K562 (cell line): ENCODE data around the gene TRMT2A. TPM values are rescaled to one million over a fixed set of nuclear protein-coding genes. Genes with fewer than 3 reads are reported as not detected.

Experiments
- ATF1 ChIP-seq, 2 experiments: fragments of 450-650 bp in 1 of 2; IDR thresholded peaks; 2 replicates each; pipeline ENCODE4 v1.6.1; 2016; ENCODE audit warnings: missing compliant biosample characterization in 1 of 2, missing genetic modification characterization in 1 of 2
- BDP1 ChIP-seq: IDR thresholded peaks from 3 replicates; pipeline ENCODE4 v1.6.1; 2011; ENCODE audit not compliant: insufficient read length, insufficient read depth
- CHD1 ChIP-seq: fragments of 200-600 bp; sonication (generic); IDR thresholded peaks from one replicate; pipeline ENCODE4 v1.6.1; 2012; ENCODE audit warnings: mild to moderate bottlenecking, moderate library complexity, low read length, inconsistent platforms
- E2F3 ChIP-seq: fragments of 250-450 bp; sonication (Bioruptor Pico); IDR thresholded peaks from 2 replicates; pipeline ENCODE4 v1.4.0; 2020; ENCODE audit warnings: mild to moderate bottlenecking
- EP300 ChIP-seq: IDR thresholded peaks from 2 replicates; pipeline ENCODE4 v1.6.1; 2012; ENCODE audit warnings: low read length, improper control_type of control experiment
- ETV5 ChIP-seq: sonication (generic); formaldehyde crosslinking; IDR thresholded peaks from 2 replicates; pipeline ENCODE4 v1.4.0; 2020; ENCODE audit warnings: low read depth, mild to moderate bottlenecking, missing genetic modification reagents
- GMEB1 ChIP-seq: fragments of 250-450 bp; sonication (Bioruptor Pico); IDR thresholded peaks from 2 replicates; pipeline ENCODE4 v1.4.0; 2020; ENCODE audit warnings: mild to moderate bottlenecking
- HSF4 ChIP-seq: fragments of 250-450 bp; sonication (Bioruptor Pico); IDR thresholded peaks from 2 replicates; pipeline ENCODE4 v2.1.2; 2022; ENCODE audit warnings: mild to moderate bottlenecking, moderate library complexity, borderline replicate concordance
- OTX1 ChIP-seq: fragments of 450-650 bp; formaldehyde crosslinking; IDR thresholded peaks from 2 replicates; pipeline ENCODE4 v1.4.0; 2022; ENCODE audit warnings: mild to moderate bottlenecking
- RREB1 ChIP-seq: fragments of 250-450 bp; sonication (Bioruptor Pico); IDR thresholded peaks from 2 replicates; pipeline ENCODE4 v1.4.0; 2020
- SETDB1 ChIP-seq: IDR thresholded peaks from one replicate; pipeline ENCODE4 v1.6.1; 2012; ENCODE audit warnings: low read length, control low read depth, inconsistent platforms
- SREBF1 ChIP-seq: fragments of 150-350 bp; IDR thresholded peaks from 2 replicates; pipeline ENCODE4 v1.6.1; 2014; ENCODE audit warnings: antibody characterized with exemption, low read depth, low read length, borderline replicate concordance
- TEAD1 ChIP-seq, 2 experiments: fragments of 450-650 bp in 1 of 2; sonication (generic) in 1 of 2; formaldehyde crosslinking; IDR thresholded peaks; 2 replicates each; pipeline versions ENCODE4 v1.4.0 to v1.8.0; 2020 to 2022; ENCODE audit warnings: mild to moderate bottlenecking in 2 of 2, missing genetic modification reagents in 1 of 2
- TFAM ChIP-seq: fragments of 250-450 bp; sonication (Bioruptor Pico); conservative IDR thresholded peaks from 2 replicates; pipeline ENCODE4 v1.5.0; 2021; ENCODE audit warnings: mild to moderate bottlenecking, moderate library complexity
- ZBTB8A ChIP-seq: fragments of 450-650 bp; IDR thresholded peaks from 2 replicates; pipeline ENCODE4 v1.6.1; 2018; ENCODE audit warnings: mild to moderate bottlenecking, moderate library complexity; ENCODE audit not compliant: partially characterized antibody
- ZNF764 ChIP-seq: fragments of 250-450 bp; sonication (Bioruptor Pico); IDR thresholded peaks from 2 replicates; pipeline ENCODE4 v1.4.0; 2020; ENCODE audit warnings: low read depth, mild to moderate bottlenecking, moderate library complexity
- polyA plus RNA-seq, 8 experiments: library from polyadenylated mRNA; depleted of rRNA in 4 of 8; stranded (reverse) in 5 of 8; unstranded in 3 of 8; fragments of >200 nt; fragmentation: Nextera tagmentation in 2 of 8; fragmentation: Illumina TruSeq in 1 of 8; extraction: Ambion mirVana in 2 of 8; extraction: Trizol in 1 of 8; gene quantifications; 2 replicates each; pipeline versions ENCODE4 v1.2.1 to v1.2.3, GENCODE V29; 2011 to 2014; ENCODE audit warnings: inconsistent platforms in 1 of 8, missing spikeins in 1 of 8
- total RNA-seq, 7 experiments: library from RNA; depleted of rRNA in 6 of 7; stranded (reverse); fragments of >200 nt in 6 of 7; fragmentation: Illumina TruSeq in 2 of 7; extraction: Trizol in 2 of 7; gene quantifications; 2 replicates each; pipeline versions ENCODE4 v1.2.1 to v1.2.3, GENCODE V29; 2011 to 2021; ENCODE audit warnings: low replicate concordance in 1 of 7
- TF ChIP-seq, protein P1 (sequence below): fragments of 450-650 bp; IDR thresholded peaks from one replicate; pipeline ENCODE4 v1.6.1; 2018; ENCODE audit warnings: mild to moderate bottlenecking, moderate library complexity; ENCODE audit not compliant: partially characterized antibody
- TF ChIP-seq, protein P2 (sequence below), 2 experiments: fragments of 450-650 bp in 1 of 2; sonication (generic) in 1 of 2; formaldehyde crosslinking; conservative IDR thresholded peaks; 2 replicates each; pipeline versions ENCODE4 v1.4.0 to v1.8.1; 2020 to 2022; ENCODE audit warnings: mild to moderate bottlenecking in 1 of 2, missing genetic modification reagents in 1 of 2

TRMT2A gene
- total and polyA plus RNA-seq, 9 of the 15 experiments (the other 6 are each of a cell fraction or from before 2014, with no cell fraction given) = 1.6 to 265 (median 140) TPM

DNA sequence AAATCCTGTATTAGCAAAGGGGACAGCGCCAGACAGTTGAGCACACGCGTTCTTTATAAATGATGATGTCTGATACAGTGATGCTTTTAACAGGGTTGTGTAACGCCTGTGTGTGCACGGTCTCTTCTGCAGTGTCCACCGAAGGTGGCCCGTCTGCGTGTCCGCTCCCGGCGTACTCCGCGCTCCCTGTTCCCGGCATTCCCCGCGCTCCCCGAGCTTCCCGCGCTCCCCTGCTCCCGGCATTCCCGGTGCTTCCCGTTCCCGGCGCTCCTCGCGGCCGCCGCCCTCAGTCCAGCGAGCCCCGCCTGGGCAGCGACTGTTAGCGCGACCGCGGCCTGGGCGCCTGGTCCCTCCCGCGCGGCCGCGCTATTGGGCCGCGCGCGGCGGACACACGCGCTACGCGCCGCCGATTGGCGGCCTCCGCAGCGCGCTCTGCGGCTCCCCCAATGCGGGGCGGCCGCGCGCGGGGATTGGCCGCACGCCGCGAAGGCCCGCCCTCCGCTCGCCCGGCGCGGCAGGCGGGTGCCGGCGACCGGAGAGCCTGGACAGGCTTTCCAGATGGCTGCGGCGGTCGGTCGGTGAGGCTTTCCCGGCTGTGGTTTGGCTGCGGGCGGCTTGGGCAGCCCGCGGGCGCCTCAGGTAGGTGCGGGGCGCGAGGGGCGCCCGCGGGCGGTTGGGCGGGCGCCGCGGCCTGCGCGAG, 37.1 kb downstream of the TRMT2A start, which contains the start of gene DGCR8 (continued):
- peak; percentile 85 for TF ChIP-seq GMEB1 (CRISPR knock-in tag)
- TF ChIP-seq CHD1 = peak; percentile 98
- peak; percentile 62 for TF ChIP-seq EP300
- TF ChIP-seq, protein P1, sequence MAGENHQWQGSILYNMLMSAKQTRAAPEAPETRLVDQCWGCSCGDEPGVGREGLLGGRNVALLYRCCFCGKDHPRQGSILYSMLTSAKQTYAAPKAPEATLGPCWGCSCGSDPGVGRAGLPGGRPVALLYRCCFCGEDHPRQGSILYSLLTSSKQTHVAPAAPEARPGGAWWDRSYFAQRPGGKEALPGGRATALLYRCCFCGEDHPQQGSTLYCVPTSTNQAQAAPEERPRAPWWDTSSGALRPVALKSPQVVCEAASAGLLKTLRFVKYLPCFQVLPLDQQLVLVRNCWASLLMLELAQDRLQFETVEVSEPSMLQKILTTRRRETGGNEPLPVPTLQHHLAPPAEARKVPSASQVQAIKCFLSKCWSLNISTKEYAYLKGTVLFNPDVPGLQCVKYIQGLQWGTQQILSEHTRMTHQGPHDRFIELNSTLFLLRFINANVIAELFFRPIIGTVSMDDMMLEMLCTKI = no peak
- TF ChIP-seq SREBF1 = peak; percentile 80; the same call in 1 of the 2 replicates
- TF ChIP-seq ETV5 (CRISPR knock-in tag) = no peak
- TF ChIP-seq, protein P2, sequence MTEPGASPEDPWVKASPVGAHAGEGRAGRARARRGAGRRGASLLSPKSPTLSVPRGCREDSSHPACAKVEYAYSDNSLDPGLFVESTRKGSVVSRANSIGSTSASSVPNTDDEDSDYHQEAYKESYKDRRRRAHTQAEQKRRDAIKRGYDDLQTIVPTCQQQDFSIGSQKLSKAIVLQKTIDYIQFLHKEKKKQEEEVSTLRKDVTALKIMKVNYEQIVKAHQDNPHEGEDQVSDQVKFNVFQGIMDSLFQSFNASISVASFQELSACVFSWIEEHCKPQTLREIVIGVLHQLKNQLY (CRISPR knock-in tag; conservative IDR thresholded peaks at IDR 0.05) = peak; percentile 85 to 96; a peak in 2 of 4 replicates
- TF ChIP-seq BDP1 = no peak
- TF ChIP-seq TEAD1 (CRISPR knock-in tag; IDR thresholded peaks at IDR 0.05) = peak in 1 of 2 experiments; percentile 93; a peak in 2 of 4 replicates
- peak; percentile 88; the same call in 1 of the 2 replicates for TF ChIP-seq ZNF764 (CRISPR knock-in tag)
- peak; percentile 91 for TF ChIP-seq HSF4 (CRISPR knock-in tag)
- no peak for TF ChIP-seq TFAM (CRISPR knock-in tag)
- TF ChIP-seq RREB1 (CRISPR knock-in tag) = peak; percentile 98
- TF ChIP-seq ATF1 (CRISPR knock-in tag; IDR thresholded peaks at IDR 0.05) = no peak
- peak; percentile 95 for TF ChIP-seq ATF1 (tag; IDR thresholded peaks at IDR 0.05)
- TF ChIP-seq OTX1 = peak; percentile 98
- TF ChIP-seq E2F3 (CRISPR knock-in tag) = peak; percentile 100
- TF ChIP-seq ZBTB8A = no peak
- TF ChIP-seq SETDB1 = peak; percentile 100
